Ascending aorta (tissue), 2 donors: ENCODE results near the gene YTHDF2. TPM values are rescaled to one million over a fixed set of nuclear protein-coding genes. Genes with fewer than 3 reads are reported as not detected.
"Not testable (repeated sequence)": the region's sequence is repeated elsewhere in the genome, so short reads cannot be mapped to it uniquely, and the experiment has no call there.

Experiments
- DNase-seq, 2 donors: peaks; one replicate each; pipeline ENCODE4 v3.0.0-alpha.2; 2019; ENCODE audit warnings: low spot score in 2 of 2
- H3K27ac ChIP-seq, 2 donors: fragments of 200-600 bp; sonication (generic); one replicate each; pipeline ENCODE4 v1.5.1; 2016 to 2017; ENCODE audit warnings: mild to moderate bottlenecking in 1 of 2
- H3K27me3 ChIP-seq: fragments of 200-600 bp; sonication (generic); one replicate; pipeline ENCODE4 v1.5.1; 2017
- H3K36me3 ChIP-seq, 2 donors: fragments of 200-600 bp; sonication (generic); one replicate each; pipeline ENCODE4 v1.5.1; 2016
- H3K4me1 ChIP-seq, 2 donors: fragments of 200-600 bp; sonication (generic); one replicate each; pipeline ENCODE4 v1.5.1; 2016 to 2017; ENCODE audit warnings: mild to moderate bottlenecking in 1 of 2
- H3K4me3 ChIP-seq, 2 donors: fragments of 200-600 bp; sonication (generic); one replicate each; pipeline ENCODE4 v1.5.1; 2016 to 2017; ENCODE audit warnings: mild to moderate bottlenecking in 1 of 2
- H3K9me3 ChIP-seq, 2 donors: fragments of 200-600 bp; sonication (generic); one replicate each; pipeline ENCODE4 v1.5.1; 2016
- intact Hi-C: fragments of 100-400 bp; cut with DNase I; formaldehyde crosslinking; loops from one replicate; pipeline ENCODE4 v1.15.1; 2023
- total RNA-seq: library from RNA; depleted of rRNA; stranded (reverse); fragments of >200 nt; gene quantifications from one replicate; pipeline ENCODE4 v1.1.0, GENCODE V29; 2016
- TF ChIP-seq, protein P1 (sequence below), 3 experiments: fragments of 200-600 bp in 2 of 3; fragments of 450-650 bp in 1 of 3; sonication (generic) in 2 of 3; IDR thresholded peaks; one replicate each; pipeline ENCODE4 v1.5.1; 2016 to 2019; ENCODE audit warnings: antibody characterized with exemption in 3 of 3, mild to moderate bottlenecking in 1 of 3, moderate library complexity in 1 of 3

Gene YTHDF2
- total RNA-seq, 1 donor from 2014 or later = 50.6 TPM

DNA sequence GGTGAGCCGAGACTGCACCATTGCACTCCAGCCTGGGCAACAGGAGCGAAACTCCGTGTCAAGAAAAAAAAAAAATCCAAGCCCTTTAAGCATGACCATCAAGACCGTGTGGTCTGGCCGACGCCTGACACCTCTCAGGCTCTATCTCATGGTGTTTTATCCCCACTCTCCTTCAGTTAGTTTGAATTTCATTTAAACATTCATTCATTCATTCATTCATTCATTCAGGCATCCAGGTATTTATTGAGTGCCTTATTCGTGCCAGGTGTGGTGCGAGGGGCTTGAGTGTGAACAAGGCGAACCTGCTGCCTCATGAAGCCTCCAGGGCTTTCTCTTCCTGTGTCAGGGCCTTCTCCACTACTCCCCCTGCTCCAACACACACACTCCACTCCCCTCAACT is 52.7 kb downstream of the YTHDF2 start:
- H3K9me3 ChIP-seq = no peaks in the 10 kb centered on the region
- H3K4me1 ChIP-seq = peaks cover 0 to 3% of the 10 kb centered on the region in 2 donors
- intact Hi-C loops = loop anchor here (5.0 kb wide), 1 partner anchor 238 kb away; no protein-coding TSS in a partner anchor
- no peak for DNase-seq
- TF ChIP-seq, protein P1, sequence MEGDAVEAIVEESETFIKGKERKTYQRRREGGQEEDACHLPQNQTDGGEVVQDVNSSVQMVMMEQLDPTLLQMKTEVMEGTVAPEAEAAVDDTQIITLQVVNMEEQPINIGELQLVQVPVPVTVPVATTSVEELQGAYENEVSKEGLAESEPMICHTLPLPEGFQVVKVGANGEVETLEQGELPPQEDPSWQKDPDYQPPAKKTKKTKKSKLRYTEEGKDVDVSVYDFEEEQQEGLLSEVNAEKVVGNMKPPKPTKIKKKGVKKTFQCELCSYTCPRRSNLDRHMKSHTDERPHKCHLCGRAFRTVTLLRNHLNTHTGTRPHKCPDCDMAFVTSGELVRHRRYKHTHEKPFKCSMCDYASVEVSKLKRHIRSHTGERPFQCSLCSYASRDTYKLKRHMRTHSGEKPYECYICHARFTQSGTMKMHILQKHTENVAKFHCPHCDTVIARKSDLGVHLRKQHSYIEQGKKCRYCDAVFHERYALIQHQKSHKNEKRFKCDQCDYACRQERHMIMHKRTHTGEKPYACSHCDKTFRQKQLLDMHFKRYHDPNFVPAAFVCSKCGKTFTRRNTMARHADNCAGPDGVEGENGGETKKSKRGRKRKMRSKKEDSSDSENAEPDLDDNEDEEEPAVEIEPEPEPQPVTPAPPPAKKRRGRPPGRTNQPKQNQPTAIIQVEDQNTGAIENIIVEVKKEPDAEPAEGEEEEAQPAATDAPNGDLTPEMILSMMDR (IDR thresholded peaks at IDR 0.05) = no peak
- no peaks in the 10 kb centered on the region for H3K36me3 ChIP-seq
- no peak overlapping the region for H3K4me3 ChIP-seq
- H3K27ac ChIP-seq = no peak overlapping the region
- H3K27me3 ChIP-seq = no peaks in the 10 kb centered on the region

DNA sequence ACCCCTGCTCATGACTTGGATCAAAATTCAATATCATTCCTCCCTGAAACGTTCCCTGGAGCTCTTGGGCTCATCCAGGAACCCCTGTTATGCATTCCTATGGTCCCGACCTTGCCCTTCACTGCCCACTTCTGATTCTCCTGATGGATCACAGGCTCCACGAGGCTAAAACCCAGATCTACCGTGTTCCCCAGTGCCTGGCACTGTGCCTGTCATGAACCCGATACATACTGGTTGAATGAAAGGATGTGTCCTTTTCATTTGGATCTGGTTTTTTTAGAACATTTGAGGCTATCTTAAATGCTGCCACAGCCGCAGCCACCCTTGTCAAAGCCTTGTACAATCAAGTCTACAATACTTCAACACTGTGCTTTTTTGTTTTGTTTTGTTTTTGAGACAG is 53.1 kb downstream of the YTHDF2 start:
- TF ChIP-seq, protein P1 (IDR thresholded peaks at IDR 0.05) = no peak
- no peak for DNase-seq
- no peaks in the 10 kb centered on the region for H3K27me3 ChIP-seq
- no peak overlapping the region for H3K27ac ChIP-seq
- H3K36me3 ChIP-seq = no peaks in the 10 kb centered on the region
- H3K9me3 ChIP-seq = no peaks in the 10 kb centered on the region
- intact Hi-C loops = loop anchor here (5.0 kb wide), 1 partner anchor 237 kb away; no protein-coding TSS in a partner anchor
- H3K4me1 ChIP-seq = peaks cover 0 to 3% of the 10 kb centered on the region in 2 donors
- no peak overlapping the region for H3K4me3 ChIP-seq

DNA sequence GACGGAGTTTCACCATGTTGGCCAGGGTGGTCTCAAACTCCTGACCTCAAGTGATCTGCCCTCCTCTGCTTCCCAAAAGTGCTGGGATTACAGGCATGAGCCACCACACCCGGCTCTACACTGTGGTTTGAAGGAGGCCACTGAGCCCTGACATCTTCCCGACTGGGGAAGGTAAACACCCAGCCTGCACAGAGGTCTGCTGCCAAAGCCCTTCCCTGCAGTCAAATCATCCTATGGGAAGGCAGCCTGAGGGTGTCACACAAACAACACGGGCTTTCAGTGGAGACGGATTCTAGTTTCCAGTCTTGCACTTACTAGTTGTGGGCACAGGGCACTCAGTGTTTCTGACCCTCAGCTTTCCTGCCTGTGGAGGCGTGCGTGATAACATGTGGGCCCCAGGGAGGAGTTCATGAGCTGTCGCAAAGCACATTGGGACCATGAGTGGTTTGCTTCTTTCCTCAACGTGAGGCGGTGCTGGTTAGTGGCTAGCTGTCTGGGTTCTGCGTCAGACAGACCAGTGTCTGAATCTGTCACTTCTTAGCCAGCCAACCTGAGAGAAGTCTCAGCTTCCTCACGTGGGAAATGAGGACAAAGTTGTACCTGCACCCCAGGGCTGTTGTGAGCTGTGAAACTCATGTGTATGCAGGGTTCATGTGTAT is 53.8 kb downstream of the YTHDF2 start:
- H3K27ac ChIP-seq = no peak overlapping the region
- intact Hi-C loops = no loop called here
- no peaks in the 10 kb centered on the region for H3K36me3 ChIP-seq
- no peak for DNase-seq
- peaks cover 0 to 3% of the 10 kb centered on the region in 2 donors for H3K4me1 ChIP-seq
- no peaks in the 10 kb centered on the region for H3K27me3 ChIP-seq
- no peaks in the 10 kb centered on the region for H3K9me3 ChIP-seq
- TF ChIP-seq, protein P1 (IDR thresholded peaks at IDR 0.05) = no peak
- no peak overlapping the region for H3K4me3 ChIP-seq

DNA sequence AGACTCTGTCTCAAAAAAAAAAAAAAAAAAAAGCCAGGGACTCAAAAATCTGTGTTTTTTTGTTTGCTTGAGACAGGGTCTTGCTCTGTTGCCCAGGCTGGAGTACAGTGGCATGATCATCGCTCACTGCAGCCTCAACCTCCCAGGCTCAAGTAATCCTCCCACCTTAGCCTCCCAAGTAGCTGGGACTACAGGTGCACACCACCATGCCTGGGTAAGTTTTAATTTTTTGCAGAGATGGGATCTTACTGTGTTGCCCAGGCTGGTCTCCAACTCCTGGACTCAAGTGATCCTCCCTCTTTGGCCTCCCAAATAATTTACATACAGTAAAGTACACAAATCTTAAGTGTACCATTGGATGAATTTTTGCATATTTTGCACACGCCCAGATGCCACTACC is 55.2 kb downstream of the YTHDF2 start:
- intact Hi-C loops, H3K4me3 ChIP-seq, H3K9me3 ChIP-seq, DNase-seq, H3K27me3 ChIP-seq, H3K36me3 ChIP-seq, H3K27ac ChIP-seq, H3K4me1 ChIP-seq: not testable (repeated sequence)

DNA sequence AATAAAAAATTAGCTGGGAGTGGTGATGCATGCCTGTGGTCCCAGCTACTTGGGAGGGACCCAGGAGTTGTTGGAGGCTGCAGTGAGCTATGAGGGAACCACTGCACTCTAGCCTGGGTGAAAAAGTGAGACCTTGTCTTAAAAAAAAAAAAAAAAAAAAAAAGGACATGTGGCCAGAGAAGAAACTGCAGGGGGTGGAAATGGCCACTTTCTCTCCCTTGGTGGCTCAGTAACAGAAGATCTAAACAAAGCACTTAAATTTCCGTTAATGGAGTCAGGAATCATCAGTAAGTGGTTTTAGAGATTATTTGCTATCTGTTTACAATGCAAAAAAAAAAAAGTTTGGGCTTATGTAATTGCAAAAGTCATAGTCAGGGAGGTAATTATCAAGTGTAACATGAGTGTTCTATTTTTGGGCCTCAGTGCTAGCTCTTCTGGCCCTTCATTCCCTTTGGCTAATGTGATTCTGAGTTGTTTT is 55.9 kb downstream of the YTHDF2 start:
- intact Hi-C loops = no loop called here
- TF ChIP-seq, protein P1 (IDR thresholded peaks at IDR 0.05) = no peak
- no peaks in the 10 kb centered on the region for H3K27me3 ChIP-seq
- no peaks in the 10 kb centered on the region for H3K9me3 ChIP-seq
- no peak for DNase-seq
- no peaks in the 10 kb centered on the region for H3K36me3 ChIP-seq
- H3K4me1 ChIP-seq = no peaks in the 10 kb centered on the region
- no peak overlapping the region for H3K27ac ChIP-seq
- no peak overlapping the region for H3K4me3 ChIP-seq

DNA sequence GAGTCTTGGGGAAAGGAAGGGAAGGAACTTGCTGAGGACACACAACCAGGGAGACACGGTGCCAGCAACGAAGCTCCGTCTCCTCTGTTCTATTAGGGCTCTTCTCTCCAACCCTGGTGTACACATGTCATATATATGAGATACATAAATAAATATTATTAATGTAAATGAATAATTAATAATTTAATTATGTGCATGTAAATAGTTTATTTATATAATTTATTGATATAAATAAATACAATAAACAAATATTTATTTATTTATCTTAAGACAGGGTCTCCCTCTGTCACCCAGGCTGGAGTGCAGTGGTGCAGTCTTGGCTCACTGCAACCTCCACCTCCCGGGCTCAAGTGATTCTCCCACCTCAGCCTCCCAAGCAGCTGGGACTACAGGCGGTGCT is 57.8 kb downstream of the YTHDF2 start:
- DNase-seq, H3K27me3 ChIP-seq, H3K9me3 ChIP-seq, H3K4me1 ChIP-seq, H3K27ac ChIP-seq, H3K36me3 ChIP-seq, H3K4me3 ChIP-seq, intact Hi-C loops: not testable (repeated sequence)
